HEK293 (cell line): ENCODE results near the gene ATP6AP2.

ENCODE experiments used
- CTCF ChIA-PET: fragments of 350-600 bp; formaldehyde crosslinking; extraction: SDS; loops from one replicate; lab custom pipeline; 2021; ENCODE audit warnings: antibody characterized with exemption; lab: Yijun Ruan, JAX
- POLR2A ChIA-PET: fragments of 300-600 bp; formaldehyde crosslinking; extraction: SDS; loops from one replicate; lab custom pipeline; 2020; ENCODE audit warnings: antibody characterized with exemption, inconsistent platforms; lab: Yijun Ruan, JAX
- H3K27ac ChIP-seq: fragments of 200-500 bp; sonication (Bioruptor generic); 2 replicates; pipeline ENCODE4 v1.5.1; 2014; ENCODE audit warnings: low read depth, low read length, control low read depth, inconsistent platforms; ENCODE audit errors: extremely low read depth
- H3K36me3 ChIP-seq, 2 experiments: fragments of 200-500 bp in 1 of 2; sonication (Bioruptor generic) in 1 of 2; 1 replicate in 1 of 2; 2 replicates in 1 of 2; pipeline ENCODE4 v1.5.1; 2014 to 2017; ENCODE audit warnings: inconsistent platforms in 2 of 2, low read length in 2 of 2; ENCODE audit not compliant: control insufficient read depth in 2 of 2, insufficient read depth in 1 of 2
- H3K4me1 ChIP-seq: fragments of 200-500 bp; sonication (Bioruptor generic); 2 replicates; pipeline ENCODE4 v1.5.1; 2014; ENCODE audit warnings: mild to moderate bottlenecking, low read length, inconsistent platforms; ENCODE audit not compliant: control insufficient read depth, insufficient read depth
- H3K4me3 ChIP-seq: 2 replicates; pipeline ENCODE4 v1.5.1; 2011; ENCODE audit warnings: low read depth, mild to moderate bottlenecking, control low read depth, low read length, moderate library complexity
- H3K9me3 ChIP-seq: fragments of 200-500 bp; sonication (Bioruptor generic); 2 replicates; pipeline ENCODE4 v1.5.1; 2014; ENCODE audit warnings: low read depth, low read length, inconsistent platforms; ENCODE audit not compliant: control insufficient read depth, insufficient read depth
- GLIS2 ChIP-seq: fragments of 450-650 bp; formaldehyde crosslinking; IDR thresholded peaks from 2 replicates; pipeline ENCODE4 v1.5.1; 2016; ENCODE audit warnings: missing biosample characterization, missing genetic modification characterization
- HOXD13 ChIP-seq: sonication (generic); formaldehyde crosslinking; IDR thresholded peaks from 2 replicates; pipeline ENCODE4 v1.8.0; 2022; ENCODE audit warnings: missing genetic modification reagents, borderline replicate concordance
- KLF1 ChIP-seq: fragments of 450-650 bp; formaldehyde crosslinking; IDR thresholded peaks from 2 replicates; pipeline ENCODE4 v1.5.1; 2016; ENCODE audit warnings: missing biosample characterization, missing genetic modification characterization
- MEIS1 ChIP-seq: sonication (generic); formaldehyde crosslinking; IDR thresholded peaks from 2 replicates; pipeline ENCODE4 v1.8.1; 2022; ENCODE audit warnings: missing genetic modification reagents, mild to moderate bottlenecking, borderline replicate concordance
- ZBTB44 ChIP-seq: fragments of 450-650 bp; IDR thresholded peaks from 2 replicates; pipeline ENCODE4 v1.5.1; 2018; ENCODE audit warnings: missing biosample characterization, mild to moderate bottlenecking, missing genetic modification characterization
- ZFP37 ChIP-seq: fragments of 450-650 bp; formaldehyde crosslinking; IDR thresholded peaks from 2 replicates; pipeline ENCODE4 v1.5.1; 2016; ENCODE audit warnings: missing biosample characterization, missing genetic modification characterization
- ZNF16 ChIP-seq: fragments of 450-650 bp; formaldehyde crosslinking; IDR thresholded peaks from 2 replicates; pipeline ENCODE4 v1.5.1; 2016; ENCODE audit warnings: low read depth, missing biosample characterization, missing genetic modification characterization
- ZNF169 ChIP-seq: fragments of 450-650 bp; formaldehyde crosslinking; IDR thresholded peaks from 2 replicates; pipeline ENCODE4 v1.5.1; 2016; ENCODE audit warnings: missing biosample characterization, missing genetic modification characterization
- ZNF335 ChIP-seq: fragments of 450-650 bp; formaldehyde crosslinking; conservative IDR thresholded peaks from 2 replicates; pipeline ENCODE4 v1.5.1; 2016; ENCODE audit warnings: missing biosample characterization, missing genetic modification characterization
- ZNF391 ChIP-seq: fragments of 450-650 bp; formaldehyde crosslinking; IDR thresholded peaks from 2 replicates; pipeline ENCODE4 v1.5.1; 2016; ENCODE audit warnings: low read depth, missing biosample characterization, missing genetic modification characterization, borderline replicate concordance
- ZNF433 ChIP-seq: fragments of 450-650 bp; formaldehyde crosslinking; IDR thresholded peaks from 2 replicates; pipeline ENCODE4 v1.5.1; 2016; ENCODE audit warnings: missing biosample characterization, missing genetic modification characterization, low read depth
- ZNF501 ChIP-seq: fragments of 450-650 bp; formaldehyde crosslinking; IDR thresholded peaks from 2 replicates; pipeline ENCODE4 v1.5.1; 2016; ENCODE audit warnings: missing biosample characterization, missing genetic modification characterization
- ZNF521 ChIP-seq: fragments of 450-650 bp; formaldehyde crosslinking; IDR thresholded peaks from 2 replicates; pipeline ENCODE4 v1.5.1; 2017; ENCODE audit warnings: missing biosample characterization, mild to moderate bottlenecking, missing genetic modification characterization
- ZNF560 ChIP-seq: fragments of 450-650 bp; formaldehyde crosslinking; IDR thresholded peaks from 2 replicates; pipeline ENCODE4 v1.5.1; 2017; ENCODE audit warnings: missing biosample characterization, missing genetic modification characterization, borderline replicate concordance
- ZNF626 ChIP-seq: fragments of 450-650 bp; sonication (Bioruptor Pico); formaldehyde crosslinking; IDR thresholded peaks from 2 replicates; pipeline ENCODE4 v1.5.1; 2018; ENCODE audit warnings: missing biosample characterization, missing genetic modification characterization, inconsistent platforms
- ZNF658 ChIP-seq: fragments of 450-650 bp; formaldehyde crosslinking; IDR thresholded peaks from 2 replicates; pipeline ENCODE4; 2016; ENCODE audit warnings: missing biosample characterization, missing genetic modification characterization
- ZNF747 ChIP-seq: fragments of 450-650 bp; formaldehyde crosslinking; IDR thresholded peaks from 2 replicates; pipeline ENCODE4 v1.5.1; 2016; ENCODE audit warnings: missing biosample characterization, missing genetic modification characterization
- ZNF791 ChIP-seq: fragments of 450-650 bp; formaldehyde crosslinking; IDR thresholded peaks from 2 replicates; pipeline ENCODE4 v1.5.1; 2016; ENCODE audit warnings: missing biosample characterization, missing genetic modification characterization
- TF ChIP-seq, protein P1 (sequence below): fragments of 450-650 bp; formaldehyde crosslinking; IDR thresholded peaks from 2 replicates; pipeline ENCODE4 v1.5.1; 2016; ENCODE audit warnings: missing biosample characterization, missing genetic modification characterization, borderline replicate concordance
- TF ChIP-seq, protein P2 (sequence below): fragments of 450-650 bp; formaldehyde crosslinking; IDR thresholded peaks from 2 replicates; pipeline ENCODE4 v1.5.1; 2016; ENCODE audit warnings: missing biosample characterization, missing genetic modification characterization

Gene ATP6AP2

DNA sequence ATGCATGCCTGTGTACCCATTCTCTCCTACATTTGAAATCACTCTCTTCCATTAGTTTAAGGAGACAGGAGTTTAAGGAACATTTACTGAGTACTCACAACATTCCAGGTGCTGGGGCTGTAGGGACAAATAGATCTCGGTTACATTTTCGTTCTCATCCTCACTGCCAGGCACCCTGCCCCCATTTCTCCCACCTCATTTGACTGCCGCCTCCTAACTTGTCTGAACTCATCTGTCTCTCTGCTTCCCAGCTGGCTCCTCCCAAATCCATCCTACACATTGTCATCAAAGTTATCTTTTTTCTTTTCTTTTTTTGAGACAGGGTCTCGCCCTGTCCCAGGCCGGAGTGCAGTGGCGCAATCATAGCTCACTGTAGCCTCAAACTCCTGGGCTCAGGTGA, 22.7 kb downstream of the ATP6AP2 start:
- Histone ChIP-seq H3K36me3 (peaks cover 7 to 42% of the 10 kb centered on the region in 2 experiments), H3K27ac (no peak overlapping the region), H3K9me3 (no peaks in the 10 kb centered on the region), H3K4me1 (no peaks in the 10 kb centered on the region), H3K4me3 (no peak overlapping the region)
- POLR2A ChIA-PET = no interaction called here
- TF ChIP-seq, protein P1, sequence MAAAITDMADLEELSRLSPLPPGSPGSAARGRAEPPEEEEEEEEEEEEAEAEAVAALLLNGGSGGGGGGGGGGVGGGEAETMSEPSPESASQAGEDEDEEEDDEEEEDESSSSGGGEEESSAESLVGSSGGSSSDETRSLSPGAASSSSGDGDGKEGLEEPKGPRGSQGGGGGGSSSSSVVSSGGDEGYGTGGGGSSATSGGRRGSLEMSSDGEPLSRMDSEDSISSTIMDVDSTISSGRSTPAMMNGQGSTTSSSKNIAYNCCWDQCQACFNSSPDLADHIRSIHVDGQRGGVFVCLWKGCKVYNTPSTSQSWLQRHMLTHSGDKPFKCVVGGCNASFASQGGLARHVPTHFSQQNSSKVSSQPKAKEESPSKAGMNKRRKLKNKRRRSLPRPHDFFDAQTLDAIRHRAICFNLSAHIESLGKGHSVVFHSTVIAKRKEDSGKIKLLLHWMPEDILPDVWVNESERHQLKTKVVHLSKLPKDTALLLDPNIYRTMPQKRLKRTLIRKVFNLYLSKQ (tag by site-specific recombination) = no peak
- TF ChIP-seq ZNF169 (tag by site-specific recombination) = no peak
- CTCF ChIA-PET = interaction anchor here (0.6 to 1.6 kb wide), 4 partner anchors 59 to 191 kb away, joined by 4 to 5 read pairs (median 4); no protein-coding TSS in a partner anchor

DNA sequence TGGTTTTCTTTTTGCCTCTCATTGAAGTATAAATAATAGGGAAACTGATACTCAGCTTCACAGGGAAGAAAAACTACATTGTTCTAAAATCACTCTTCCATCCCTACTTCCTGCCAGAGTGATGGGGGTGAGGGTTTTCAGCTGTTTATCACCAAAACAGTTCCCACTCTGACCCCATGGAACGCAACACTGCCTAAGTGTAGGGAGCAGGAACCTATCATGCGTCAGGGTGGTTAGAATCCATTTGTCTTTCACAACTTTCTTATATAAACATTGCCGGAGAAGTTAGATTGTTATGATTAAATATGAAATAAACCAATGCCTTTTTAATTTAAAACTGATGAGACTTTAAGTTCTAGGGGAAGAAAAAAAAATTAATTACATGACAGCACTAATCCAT, 26.6 kb downstream of the ATP6AP2 start:
- ChIA-PET POLR2A (no interaction called here), CTCF (no interaction called here)
- H3K4me3 ChIP-seq = no peak overlapping the region
- no peaks in the 10 kb centered on the region for H3K9me3 ChIP-seq
- no peak overlapping the region for H3K27ac ChIP-seq
- H3K4me1 ChIP-seq = no peaks in the 10 kb centered on the region
- TF ChIP-seq ZNF658 (tag by site-specific recombination) (no peak), ZFP37 (tag by site-specific recombination) (no peak), ZNF791 (tag by site-specific recombination) (no peak), ZNF521 (tag by site-specific recombination) (no peak), KLF1 (tag by site-specific recombination) (no peak), ZNF16 (no peak), ZBTB44 (tag by site-specific recombination) (no peak), ZNF560 (tag by site-specific recombination) (no peak), ZNF335 (tag by site-specific recombination) (no peak), ZNF747 (tag by site-specific recombination) (no peak), MEIS1 (CRISPR knock-in tag) (no peak), HOXD13 (CRISPR knock-in tag) (no peak), ZNF391 (no peak), ZNF626 (tag by site-specific recombination) (no peak), ZNF433 (tag by site-specific recombination) (no peak), ZNF501 (tag by site-specific recombination) (no peak), GLIS2 (tag by site-specific recombination) (no peak)
- TF ChIP-seq, protein P2, sequence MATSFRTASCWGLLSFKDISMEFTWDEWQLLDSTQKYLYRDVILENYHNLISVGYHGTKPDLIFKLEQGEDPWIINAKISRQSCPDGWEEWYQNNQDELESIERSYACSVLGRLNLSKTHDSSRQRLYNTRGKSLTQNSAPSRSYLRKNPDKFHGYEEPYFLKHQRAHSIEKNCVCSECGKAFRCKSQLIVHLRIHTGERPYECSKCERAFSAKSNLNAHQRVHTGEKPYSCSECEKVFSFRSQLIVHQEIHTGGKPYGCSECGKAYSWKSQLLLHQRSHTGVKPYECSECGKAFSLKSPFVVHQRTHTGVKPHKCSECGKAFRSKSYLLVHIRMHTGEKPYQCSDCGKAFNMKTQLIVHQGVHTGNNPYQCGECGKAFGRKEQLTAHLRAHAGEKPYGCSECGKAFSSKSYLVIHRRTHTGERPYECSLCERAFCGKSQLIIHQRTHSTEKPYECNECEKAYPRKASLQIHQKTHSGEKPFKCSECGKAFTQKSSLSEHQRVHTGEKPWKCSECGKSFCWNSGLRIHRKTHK (tag by site-specific recombination) = no peak
- peaks cover 3 to 9% of the 10 kb centered on the region in 2 experiments for H3K36me3 ChIP-seq
